CD14-positive monocyte (primary cell): ENCODE data around the gene DYNLT4. TPM values are rescaled to one million over a fixed set of nuclear protein-coding genes. Genes with fewer than 3 reads are reported as not detected.

Experiments
- DNase-seq, 3 donors: peaks; one replicate each; pipeline ENCODE4 v3.0.0-alpha.2; 2011 to 2022
- H2AFZ ChIP-seq: 2 replicates; pipeline ENCODE4 v1.6.0; 2012; ENCODE audit warnings: mild to moderate bottlenecking, low read depth, low read length, inconsistent platforms; ENCODE audit not compliant: insufficient read depth, poor library complexity, severe bottlenecking
- H3K27ac ChIP-seq, 2 donors: 1 replicate in 1 of 2; 2 replicates in 1 of 2; pipeline ENCODE4 v1.5.1; 2012 to 2013; ENCODE audit warnings: low read length in 2 of 2, control low read depth in 1 of 2, inconsistent platforms in 1 of 2, low read depth in 1 of 2, mild to moderate bottlenecking in 1 of 2
- H3K27me3 ChIP-seq, 2 donors: one replicate each; pipeline versions ENCODE4 v1.6.0 to v1.6.1; 2011 to 2013; ENCODE audit warnings: low read length in 2 of 2; ENCODE audit not compliant: control insufficient read depth in 2 of 2, insufficient read depth in 2 of 2
- H3K36me3 ChIP-seq, 2 donors: replicated peaks in 1 of 2; 1 replicate in 1 of 2; 2 replicates in 1 of 2; pipeline versions ENCODE4 v1.5.1 to v1.6.1; 2012 to 2013; ENCODE audit warnings: low read length in 2 of 2, control low read depth in 1 of 2, inconsistent platforms in 1 of 2, mild to moderate bottlenecking in 1 of 2; ENCODE audit not compliant: insufficient read depth in 2 of 2, control insufficient read depth in 1 of 2
- H3K4me1 ChIP-seq, 2 donors: 1 replicate in 1 of 2; 2 replicates in 1 of 2; pipeline versions ENCODE4 v1.5.1 to v1.6.1; 2012 to 2013; ENCODE audit warnings: low read length in 2 of 2, control low read depth in 1 of 2, inconsistent platforms in 1 of 2, mild to moderate bottlenecking in 1 of 2, moderate library complexity in 1 of 2; ENCODE audit not compliant: insufficient read depth in 2 of 2, control insufficient read depth in 1 of 2
- H3K4me2 ChIP-seq: replicated peaks from 2 replicates; pipeline ENCODE3; 2012; ENCODE audit warnings: low read length, moderate library complexity, mild to moderate bottlenecking; ENCODE audit not compliant: poor library complexity, severe bottlenecking; ENCODE audit errors: extremely low read depth
- H3K4me3 ChIP-seq, 3 experiments: fragments of 200-600 bp in 1 of 3; sonication (generic) in 1 of 3; replicated peaks in 1 of 3; 1 replicate in 2 of 3; 2 replicates in 1 of 3; pipeline ENCODE4 v1.5.1; 2011 to 2013; ENCODE audit warnings: low read length in 3 of 3, mild to moderate bottlenecking in 3 of 3, control low read depth in 2 of 3, low read depth in 2 of 3, inconsistent platforms in 1 of 3, moderate library complexity in 1 of 3
- H3K79me2 ChIP-seq: 2 replicates; pipeline ENCODE4 v1.6.0; 2012; ENCODE audit warnings: mild to moderate bottlenecking, control low read depth, inconsistent platforms, low read length, moderate library complexity; ENCODE audit not compliant: insufficient read depth
- H3K9ac ChIP-seq: 2 replicates; pipeline ENCODE4 v1.6.0; 2017; ENCODE audit warnings: low read length, mild to moderate bottlenecking; ENCODE audit not compliant: insufficient read depth, poor library complexity, severe bottlenecking
- H3K9me3 ChIP-seq, 2 donors: replicated peaks in 1 of 2; 1 replicate in 1 of 2; 2 replicates in 1 of 2; pipeline versions ENCODE4 v1.5.1 to v1.6.1; 2012 to 2013; ENCODE audit warnings: low read length in 2 of 2, control low read depth in 1 of 2; ENCODE audit not compliant: control insufficient read depth in 1 of 2, insufficient read depth in 1 of 2
- H4K20me1 ChIP-seq: 2 replicates; pipeline ENCODE4 v1.6.0; 2012; ENCODE audit warnings: mild to moderate bottlenecking, low read length, control low read depth, moderate library complexity; ENCODE audit not compliant: insufficient read depth
- H3K27ac Mint-ChIP-seq, 7 donors: one replicate each; pipeline ENCODE4 v1.8.0; 2020; ENCODE audit warnings: mild to moderate bottlenecking in 7 of 7, mixed read lengths in 7 of 7, moderate library complexity in 6 of 7, inconsistent platforms in 2 of 7
- H3K27me3 Mint-ChIP-seq, 3 donors: one replicate each; pipeline ENCODE4 v1.8.0; 2021 to 2022; ENCODE audit warnings: low read depth in 3 of 3, mild to moderate bottlenecking in 3 of 3, mixed read lengths in 3 of 3, moderate library complexity in 3 of 3, inconsistent platforms in 1 of 3
- H3K36me3 Mint-ChIP-seq, 2 donors: one replicate each; pipeline ENCODE4 v1.8.0; 2020; ENCODE audit warnings: mixed read lengths in 2 of 2, inconsistent platforms in 1 of 2, mild to moderate bottlenecking in 1 of 2
- H3K4me1 Mint-ChIP-seq: one replicate; pipeline ENCODE4 v1.8.0; 2020; ENCODE audit warnings: mild to moderate bottlenecking, mixed read lengths
- H3K4me3 Mint-ChIP-seq, 2 donors: one replicate each; pipeline ENCODE4 v1.8.0; 2020; ENCODE audit warnings: mild to moderate bottlenecking in 2 of 2, mixed read lengths in 2 of 2, moderate library complexity in 1 of 2
- H3K9me3 Mint-ChIP-seq, 7 donors: one replicate each; pipeline ENCODE4 v1.8.0; 2020 to 2022; ENCODE audit warnings: mixed read lengths in 7 of 7, mild to moderate bottlenecking in 6 of 7, moderate library complexity in 6 of 7, inconsistent platforms in 2 of 7
- CTCF ChIP-seq: fragments of 200-600 bp; IDR thresholded peaks from one replicate; pipeline ENCODE4 v1.8.0; 2022; ENCODE audit warnings: antibody characterized with exemption, mild to moderate bottlenecking
- WGBS: methylation state at CpG from one replicate; pipeline ENCODE4 v1.1.5; 2013; ENCODE audit warnings: missing lambda C conversion rate; ENCODE audit not compliant: insufficient coverage; 5-methylcytosine and 5-hydroxymethylcytosine counted together
- intact Hi-C, 2 donors: fragments of 100-400 bp; cut with micrococcal nuclease; formaldehyde crosslinking; loops; one replicate each; pipeline versions ENCODE4 v1.15.0 to v1.15.1; 2023
- polyA plus RNA-seq, 3 donors: library from polyadenylated mRNA; depleted of rRNA in 1 of 3; unstranded in 2 of 3; stranded (reverse) in 1 of 3; fragments of 300-500 nt in 2 of 3; fragments of >200 nt in 1 of 3; fragmentation: Illumina TruSeq in 2 of 3; gene quantifications; 1 replicate in 2 of 3; 2 replicates in 1 of 3; pipeline ENCODE4 v1.2.3, GENCODE V29; 2012 to 2021

DYNLT4 gene
- polyA plus RNA-seq, 3 donors = 0.91 to 2.8 (median 2.2) TPM

GRCh38 chr1:44786841-44787426, 20.2 kb downstream of the DYNLT4 start:
- H3K4me1 ChIP-seq = peaks cover 23 to 24% of the 10 kb centered on the region in 2 donors
- H3K4me3 ChIP-seq = peak overlapping the region in 1 of 3 experiments; percentile 74
- intact Hi-C loops = loop anchor here (5.0 to 10.0 kb wide), 2 partner anchors 40 to 228 kb away; partner anchors contain the start of genes HECTD3 (in 1 of the 2) and UROD (in 1 of the 2)
- H3K9ac ChIP-seq = no peak overlapping the region
- TF ChIP-seq CTCF = no peak
- Mint-ChIP-seq H3K27ac (peak overlapping the region in 3 of 7 donors; percentile 50 to 85 (median 79)), H3K4me3 (peak overlapping the region; percentile 72 to 92), H3K4me1 (peaks cover 26% of the 10 kb centered on the region), H3K27me3 (peaks cover 7 to 14% (median 12%) of the 10 kb centered on the region in 3 donors), H3K9me3 (peaks cover 0 to 2% (median 0%) of the 10 kb centered on the region in 7 donors), H3K36me3 (peaks cover 4 to 8% of the 10 kb centered on the region in 2 donors)
- no peaks in the 10 kb centered on the region for H4K20me1 ChIP-seq
- no peak for DNase-seq
- peak overlapping the region; percentile 83 for H3K4me2 ChIP-seq
- peaks cover 0 to 3% of the 10 kb centered on the region in 2 donors for H3K27me3 ChIP-seq
- 52% methylated on average over 4 of the region's 9 CpGs for WGBS
- no peaks in the 10 kb centered on the region for H3K79me2 ChIP-seq
- no peaks in the 10 kb centered on the region for H3K9me3 ChIP-seq
- no peaks in the 10 kb centered on the region for H3K36me3 ChIP-seq
- H3K27ac ChIP-seq = no peak overlapping the region
- H2AFZ ChIP-seq = peak overlapping the region; percentile 91

- Mint-ChIP-seq H3K4me3 (peak overlapping the region; percentile 72 to 92), H3K9me3 (peaks cover 0 to 2% (median 0%) of the 10 kb centered on the region in 7 donors), H3K36me3 (peaks cover 8 to 12% of the 10 kb centered on the region in 2 donors), H3K4me1 (peaks cover 26% of the 10 kb centered on the region), H3K27ac (peak overlapping the region in 4 of 7 donors; percentile 31 to 85 (median 64)), H3K27me3 (peaks cover 7 to 14% (median 12%) of the 10 kb centered on the region in 3 donors)
- peaks cover 0 to 3% of the 10 kb centered on the region in 2 donors for H3K27me3 ChIP-seq
- intact Hi-C loops = loop anchor here (5.0 to 10.0 kb wide), 2 partner anchors 41 to 229 kb away; partner anchors contain the start of genes HECTD3 (in 1 of the 2) and UROD (in 1 of the 2)
- H2AFZ ChIP-seq = peak overlapping the region; percentile 91
- H4K20me1 ChIP-seq = peaks cover under 1% of the 10 kb centered on the region
- H3K9ac ChIP-seq = peak overlapping the region; percentile 58
- no peaks in the 10 kb centered on the region for H3K9me3 ChIP-seq
- TF ChIP-seq CTCF = peak; percentile 100
- DNase-seq = peak; percentile 60 to 70 (median 70)
- WGBS = 1% methylated on average over 44 of the region's 49 CpGs
- H3K4me3 ChIP-seq = peak overlapping the region in 2 of 3 experiments; percentile 41 to 74
- H3K27ac ChIP-seq = no peak overlapping the region
- H3K4me1 ChIP-seq = peaks cover 23 to 24% of the 10 kb centered on the region in 2 donors
- H3K36me3 ChIP-seq = peaks cover 0 to 6% of the 10 kb centered on the region in 2 donors
- peak overlapping the region; percentile 83 for H3K4me2 ChIP-seq
- H3K79me2 ChIP-seq = no peaks in the 10 kb centered on the region
Measured at GRCh38 chr1:44786138-44786840, 20.9 kb downstream of the DYNLT4 start.
